PC-9 (cell line): ENCODE results near the gene CAMTA1. TPM values are rescaled to one million over a fixed set of nuclear protein-coding genes. Genes with fewer than 3 reads are reported as not detected.

ENCODE experiments used
- BruUV-seq: library from RNA; stranded (reverse); fragments of 400-500 nt; replicated peaks from 2 replicates; lab custom pipeline; 2021; lab: Mats Ljungman, UMichigan
- CTCF ChIA-PET: fragments of 300-600 bp; sonication (Branson Sonifier 250); formaldehyde crosslinking; loops from one replicate; lab custom pipeline; 2022; ENCODE audit warnings: antibody characterized with exemption; lab: Charles Lee
- POLR2A ChIA-PET: fragments of 300-600 bp; sonication (Branson Sonifier 250); formaldehyde crosslinking; loops from one replicate; lab custom pipeline; 2022; ENCODE audit warnings: antibody characterized with exemption; ENCODE audit not compliant: unreplicated experiment; lab: Charles Lee
- DNase-seq, 2 experiments: peaks; one replicate each; pipeline versions ENCODE4 v3.0.0 to v3.0.0-alpha.2; 2015 to 2022; ENCODE audit warnings: mixed read lengths in 1 of 2
- H2AFZ ChIP-seq: fragments of 200-600 bp; sonication (generic); 2 replicates; pipeline ENCODE4 v1.8.1; 2017; ENCODE audit warnings: antibody characterized with exemption
- H3F3A ChIP-seq: fragments of 200-600 bp; sonication (generic); 2 replicates; pipeline ENCODE4 v1.8.1; 2017; ENCODE audit warnings: antibody characterized with exemption, mild to moderate bottlenecking, low read depth; ENCODE audit not compliant: insufficient read depth
- H3K27ac ChIP-seq: fragments of 200-600 bp; sonication (generic); 2 replicates; pipeline ENCODE4 v1.6.1; 2016; ENCODE audit warnings: mixed run types
- H3K27me3 ChIP-seq: fragments of 200-600 bp; sonication (generic); 2 replicates; pipeline ENCODE4 v1.6.1; 2016; ENCODE audit warnings: low read depth, mixed run types; ENCODE audit not compliant: insufficient read depth
- H3K36me3 ChIP-seq: fragments of 200-600 bp; sonication (generic); 2 replicates; pipeline ENCODE4 v1.6.1; 2016; ENCODE audit warnings: low read depth, mixed run types
- H3K4me1 ChIP-seq: fragments of 200-600 bp; sonication (generic); replicated peaks from 2 replicates; pipeline ENCODE4 v1.6.1; 2016; ENCODE audit warnings: mixed run types; ENCODE audit not compliant: insufficient read depth
- H3K4me2 ChIP-seq: fragments of 200-600 bp; sonication (generic); 2 replicates; pipeline ENCODE4 v1.6.1; 2017; ENCODE audit warnings: mixed run types
- H3K4me3 ChIP-seq: fragments of 200-600 bp; sonication (generic); 2 replicates; pipeline ENCODE4 v1.6.1; 2016; ENCODE audit warnings: mixed run types
- H3K79me2 ChIP-seq: fragments of 200-600 bp; sonication (generic); 2 replicates; pipeline ENCODE4 v1.6.1; 2017; ENCODE audit warnings: low read depth, mixed run types
- H3K9me2 ChIP-seq: fragments of 200-600 bp; sonication (generic); 2 replicates; pipeline ENCODE4 v1.8.1; 2017; ENCODE audit warnings: mild to moderate bottlenecking; ENCODE audit not compliant: insufficient read depth
- H3K9me3 ChIP-seq: fragments of 200-600 bp; sonication (generic); 2 replicates; pipeline ENCODE4 v1.8.1; 2016; ENCODE audit warnings: low read depth; ENCODE audit not compliant: insufficient read depth
- H4K20me1 ChIP-seq: fragments of 200-600 bp; sonication (generic); 2 replicates; pipeline ENCODE4 v1.8.1; 2017; ENCODE audit not compliant: insufficient read depth
- CTCF ChIP-seq: fragments of 200-600 bp; sonication (generic); conservative IDR thresholded peaks from 2 replicates; pipeline ENCODE4 v1.6.1; 2017; ENCODE audit warnings: mixed run types, antibody characterized with exemption, mild to moderate bottlenecking, moderate library complexity
- EZH2 ChIP-seq: fragments of 200-600 bp; sonication (generic); IDR thresholded peaks from 2 replicates; pipeline ENCODE4 v1.8.0; 2017; ENCODE audit warnings: antibody characterized with exemption, low read depth
- intact Hi-C: fragments of 100-400 bp; cut with micrococcal nuclease; formaldehyde crosslinking; loops from one replicate; pipeline ENCODE4 v1.10.0; 2022; ENCODE audit not compliant: unreplicated experiment
- total RNA-seq: library from RNA; stranded (reverse); gene quantifications from 2 replicates; pipeline ENCODE4 v1.2.3, GENCODE V29; 2021

Gene CAMTA1
- total RNA-seq, 1 experiment from 2014 or later, result 72.3 TPM

DNA sequence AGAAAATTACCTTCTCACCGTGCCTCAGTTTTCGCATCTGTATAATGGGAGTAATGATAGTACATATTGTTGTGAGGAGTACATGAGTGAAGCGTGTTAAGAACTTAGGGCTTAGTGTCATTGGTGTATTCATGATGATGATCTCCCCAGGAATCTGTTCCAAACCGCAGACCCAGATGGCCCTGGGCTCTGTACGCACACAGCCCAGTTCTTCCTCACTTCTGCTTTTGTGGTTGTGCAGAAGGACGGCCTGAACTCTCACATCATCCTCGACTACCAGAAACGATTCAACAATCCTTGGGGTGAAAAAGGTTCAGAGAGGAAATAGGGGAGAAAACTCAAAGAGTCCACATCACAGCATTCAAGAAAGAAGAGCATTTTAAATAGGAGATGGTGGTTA lies 323.0 kb downstream of the CAMTA1 start:
- H3K27ac ChIP-seq, result no peak overlapping the region
- no peaks in the 10 kb centered on the region for H3K4me1 ChIP-seq
- H3K36me3 ChIP-seq, result no peaks in the 10 kb centered on the region
- H3K4me2 ChIP-seq, result no peak overlapping the region
- no peaks in the 10 kb centered on the region for H3K79me2 ChIP-seq
- H3K27me3 ChIP-seq, result peaks cover 55% of the 10 kb centered on the region
- intact Hi-C loops, result no loop called here
- ChIA-PET POLR2A (no interaction called here), CTCF (no interaction called here)
- no peak overlapping the region for H3K4me3 ChIP-seq
- no TSS peak for BruUV-seq
- no peak for TF ChIP-seq CTCF
- TF ChIP-seq EZH2, result no peak
- no peak for DNase-seq
- peaks cover 8% of the 10 kb centered on the region for H3F3A ChIP-seq
- H2AFZ ChIP-seq, result no peak overlapping the region
- no peaks in the 10 kb centered on the region for H4K20me1 ChIP-seq
- H3K9me3 ChIP-seq, result no peaks in the 10 kb centered on the region
- no peaks in the 10 kb centered on the region for H3K9me2 ChIP-seq

- CTCF ChIA-PET, result no interaction called here
- TF ChIP-seq EZH2, result no peak
- no peak for TF ChIP-seq CTCF
- H2AFZ ChIP-seq, result no peak overlapping the region
Measured at GRCh38 chr1:7109901-7110300, 324.6 kb downstream of the CAMTA1 start.

GRCh38 chr1:7110321-7110720 lies 325.1 kb downstream of the CAMTA1 start:
- Histone ChIP-seq H3K9me3 (no peaks in the 10 kb centered on the region), H3K9me2 (no peaks in the 10 kb centered on the region), H4K20me1 (no peaks in the 10 kb centered on the region), H3K4me1 (no peaks in the 10 kb centered on the region), H3K4me2 (no peak overlapping the region), H3K36me3 (no peaks in the 10 kb centered on the region), H3K79me2 (no peaks in the 10 kb centered on the region), H3K4me3 (no peak overlapping the region), H3K27ac (no peak overlapping the region), H3K27me3 (peaks cover 59% of the 10 kb centered on the region), H3F3A (no peaks in the 10 kb centered on the region), H2AFZ (no peak overlapping the region)
- TF ChIP-seq EZH2, result no peak
- no peak for TF ChIP-seq CTCF
- DNase-seq, result no peak
- intact Hi-C loops, result no loop called here
- POLR2A ChIA-PET, result no interaction called here
- CTCF ChIA-PET, result no interaction called here
- no TSS peak for BruUV-seq

More at GRCh38 chr1:7109901-7110300, 324.6 kb downstream of the CAMTA1 start:
- Histone ChIP-seq H3K9me2 (no peaks in the 10 kb centered on the region), H3K4me2 (no peak overlapping the region), H3K4me1 (no peaks in the 10 kb centered on the region), H3K36me3 (no peaks in the 10 kb centered on the region), H3F3A (no peaks in the 10 kb centered on the region), H3K4me3 (no peak overlapping the region), H3K27ac (no peak overlapping the region), H3K27me3 (peaks cover 61% of the 10 kb centered on the region), H4K20me1 (no peaks in the 10 kb centered on the region), H3K79me2 (no peaks in the 10 kb centered on the region), H3K9me3 (no peaks in the 10 kb centered on the region)
- no peak for DNase-seq
- BruUV-seq, result no TSS peak
- intact Hi-C loops, result no loop called here
- POLR2A ChIA-PET, result no interaction called here
